NCI-H2081 (cell line): ENCODE results near the gene PTX3.

ENCODE experiments used
- DNase-seq, 2 experiments: peaks; one replicate each; lab custom pipeline; 2025; lab: John Stamatoyannopoulos, UW

The PTX3 gene

GRCh38 chr3:157423337-157423736 is 13.3 kb upstream of the PTX3 start:
- no peak for DNase-seq

GRCh38 chr3:157427901-157428300 is 8.7 kb upstream of the PTX3 start:
- DNase-seq = no peak

GRCh38 chr3:157428853-157429252 is 7.8 kb upstream of the PTX3 start:
- DNase-seq = no peak

GRCh38 chr3:157429708-157430107 is 6.9 kb upstream of the PTX3 start:
- DNase-seq = no peak

GRCh38 chr3:157438194-157438730 is 1.6 kb downstream of the PTX3 start:
- DNase-seq = peak; percentile 27 to 59

- DNase-seq = no peak
These were observed 4.5 kb downstream of the PTX3 start for GRCh38 chr3:157441102-157441624.

- no peak for DNase-seq
These were observed 6.1 kb downstream of the PTX3 start for GRCh38 chr3:157442729-157443128.

GRCh38 chr3:157443905-157444796 is 7.5 kb downstream of the PTX3 start:
- DNase-seq = no peak

- DNase-seq = no peak
These were observed 8.1 kb downstream of the PTX3 start for GRCh38 chr3:157444797-157445184.

- DNase-seq = no peak
These were observed 9.2 kb downstream of the PTX3 start for GRCh38 chr3:157445857-157446256.

GRCh38 chr3:157447026-157447694 is 10.5 kb downstream of the PTX3 start:
- peak in 1 of 2 experiments; percentile 11 for DNase-seq

GRCh38 chr3:157452097-157452496 is 15.4 kb downstream of the PTX3 start:
- no peak for DNase-seq

- DNase-seq = no peak
These were observed 17.2 kb downstream of the PTX3 start for GRCh38 chr3:157453824-157454223.

GRCh38 chr3:157459706-157460105 is 23.1 kb downstream of the PTX3 start:
- DNase-seq = no peak

- no peak for DNase-seq
These were observed 23.6 kb downstream of the PTX3 start for GRCh38 chr3:157460253-157460652.

- no peak for DNase-seq
These were observed 27.2 kb downstream of the PTX3 start for GRCh38 chr3:157463816-157464215.

GRCh38 chr3:157464321-157464720 is 27.7 kb downstream of the PTX3 start:
- DNase-seq = peak in 1 of 2 experiments; percentile 11

- DNase-seq = no peak
These were observed 29.1 kb downstream of the PTX3 start for GRCh38 chr3:157465741-157466140.

GRCh38 chr3:157467200-157467599 is 30.6 kb downstream of the PTX3 start:
- no peak for DNase-seq

- DNase-seq = no peak
These were observed 33.1 kb downstream of the PTX3 start for GRCh38 chr3:157469561-157470294.

GRCh38 chr3:157471064-157471463 is 34.4 kb downstream of the PTX3 start:
- no peak for DNase-seq

- DNase-seq = no peak
These were observed 36.0 kb downstream of the PTX3 start for GRCh38 chr3:157472648-157473047.
